HepG2 (cell line): ENCODE results near the gene AARS1. TPM values are rescaled to one million over a fixed set of nuclear protein-coding genes. Genes with fewer than 3 reads are reported as not detected.

Source experiments
- ARHGAP35 ChIP-seq: sonication (generic); formaldehyde crosslinking; IDR thresholded peaks from 2 replicates; pipeline ENCODE4 v1.9.0; 2022; ENCODE audit warnings: mild to moderate bottlenecking, inconsistent platforms, moderate library complexity, missing genetic modification reagents, borderline replicate concordance
- CREBL2 ChIP-seq: sonication (generic); formaldehyde crosslinking; IDR thresholded peaks from 2 replicates; pipeline ENCODE4 v1.8.1; 2023; ENCODE audit warnings: missing genetic modification reagents, mild to moderate bottlenecking, borderline replicate concordance
- GLI4 ChIP-seq: sonication (generic); formaldehyde crosslinking; IDR thresholded peaks from 2 replicates; pipeline ENCODE4 v1.5.1; 2020; ENCODE audit warnings: missing genetic modification reagents, mild to moderate bottlenecking, moderate library complexity, borderline replicate concordance
- JUNB ChIP-seq: sonication (generic); formaldehyde crosslinking; IDR thresholded peaks from 2 replicates; pipeline ENCODE4 v1.8.0; 2022; ENCODE audit warnings: missing genetic modification reagents, mild to moderate bottlenecking, borderline replicate concordance
- MBD4 ChIP-seq: IDR thresholded peaks from 2 replicates; pipeline ENCODE4 v1.6.1; 2012; ENCODE audit warnings: low read length, inconsistent platforms, borderline replicate concordance
- MYNN ChIP-seq: sonication (generic); formaldehyde crosslinking; IDR thresholded peaks from 2 replicates; pipeline ENCODE4 v1.4.0; 2020; ENCODE audit warnings: mild to moderate bottlenecking, low read depth, missing genetic modification reagents
- MYPOP ChIP-seq: sonication (generic); formaldehyde crosslinking; IDR thresholded peaks from 2 replicates; pipeline ENCODE4 v1.8.1; 2023; ENCODE audit warnings: mild to moderate bottlenecking, moderate library complexity, missing genetic modification reagents
- SP5 ChIP-seq: IDR thresholded peaks from 2 replicates; pipeline ENCODE4 v1.6.1; 2016; ENCODE audit warnings: low read depth, borderline replicate concordance
- ZC3H13 ChIP-seq: sonication (generic); formaldehyde crosslinking; IDR thresholded peaks from 2 replicates; pipeline ENCODE4 v1.8.1; 2023; ENCODE audit warnings: mild to moderate bottlenecking, missing genetic modification reagents, moderate library complexity
- ZNF382 ChIP-seq: sonication (generic); formaldehyde crosslinking; IDR thresholded peaks from 2 replicates; pipeline ENCODE4 v1.5.0; 2020; ENCODE audit warnings: missing genetic modification reagents, mild to moderate bottlenecking, borderline replicate concordance
- ZNF562 ChIP-seq: sonication (generic); formaldehyde crosslinking; IDR thresholded peaks from 2 replicates; pipeline ENCODE4 v1.8.0; 2022; ENCODE audit warnings: missing genetic modification reagents, borderline replicate concordance
- ZNF615 ChIP-seq: sonication (generic); formaldehyde crosslinking; IDR thresholded peaks from 2 replicates; pipeline ENCODE4 v1.5.0; 2020; ENCODE audit warnings: mild to moderate bottlenecking, missing genetic modification reagents, borderline replicate concordance
- ZNF775 ChIP-seq: sonication (generic); formaldehyde crosslinking; IDR thresholded peaks from 2 replicates; pipeline ENCODE4 v1.4.0; 2020; ENCODE audit warnings: missing genetic modification reagents, mild to moderate bottlenecking, moderate library complexity, borderline replicate concordance
- ZSCAN20 ChIP-seq: sonication (generic); formaldehyde crosslinking; IDR thresholded peaks from 2 replicates; pipeline ENCODE4 v1.4.0; 2020; ENCODE audit warnings: missing genetic modification reagents, mild to moderate bottlenecking, borderline replicate concordance
- polyA plus RNA-seq, 8 experiments: library from polyadenylated mRNA; depleted of rRNA in 3 of 8; stranded (reverse) in 7 of 8; unstranded in 1 of 8; fragments of >200 nt; fragmentation: Illumina TruSeq in 4 of 8; extraction: Trizol in 4 of 8; gene quantifications; 2 replicates each; pipeline versions ENCODE4 v1.2.1 to v1.2.3, GENCODE V29; 2011 to 2016; ENCODE audit warnings: low read depth in 4 of 8, missing spikeins in 1 of 8, mixed read lengths in 1 of 8; ENCODE audit not compliant: insufficient read depth in 1 of 8
- total RNA-seq, 5 experiments: library from RNA; depleted of rRNA; stranded (reverse); fragments of >200 nt; fragmentation: Illumina TruSeq; extraction: Trizol; gene quantifications; 2 replicates each; pipeline ENCODE4 v1.2.3, GENCODE V29; 2016; ENCODE audit warnings: low read depth in 1 of 5
- TF ChIP-seq, protein P1 (sequence below): sonication (generic); formaldehyde crosslinking; IDR thresholded peaks from 2 replicates; pipeline ENCODE4 v1.4.0; 2020; ENCODE audit warnings: mild to moderate bottlenecking, missing genetic modification reagents
- TF ChIP-seq, protein P2 (sequence below): sonication (generic); formaldehyde crosslinking; IDR thresholded peaks from 2 replicates; pipeline ENCODE4 v1.8.0; 2022; ENCODE audit warnings: missing genetic modification reagents, mild to moderate bottlenecking, inconsistent platforms, borderline replicate concordance

Gene AARS1
- total and polyA plus RNA-seq, 2 of the 13 experiments (the other 11 are each of a cell fraction or from before 2014, with no cell fraction given) = 107 to 132 TPM

DNA sequence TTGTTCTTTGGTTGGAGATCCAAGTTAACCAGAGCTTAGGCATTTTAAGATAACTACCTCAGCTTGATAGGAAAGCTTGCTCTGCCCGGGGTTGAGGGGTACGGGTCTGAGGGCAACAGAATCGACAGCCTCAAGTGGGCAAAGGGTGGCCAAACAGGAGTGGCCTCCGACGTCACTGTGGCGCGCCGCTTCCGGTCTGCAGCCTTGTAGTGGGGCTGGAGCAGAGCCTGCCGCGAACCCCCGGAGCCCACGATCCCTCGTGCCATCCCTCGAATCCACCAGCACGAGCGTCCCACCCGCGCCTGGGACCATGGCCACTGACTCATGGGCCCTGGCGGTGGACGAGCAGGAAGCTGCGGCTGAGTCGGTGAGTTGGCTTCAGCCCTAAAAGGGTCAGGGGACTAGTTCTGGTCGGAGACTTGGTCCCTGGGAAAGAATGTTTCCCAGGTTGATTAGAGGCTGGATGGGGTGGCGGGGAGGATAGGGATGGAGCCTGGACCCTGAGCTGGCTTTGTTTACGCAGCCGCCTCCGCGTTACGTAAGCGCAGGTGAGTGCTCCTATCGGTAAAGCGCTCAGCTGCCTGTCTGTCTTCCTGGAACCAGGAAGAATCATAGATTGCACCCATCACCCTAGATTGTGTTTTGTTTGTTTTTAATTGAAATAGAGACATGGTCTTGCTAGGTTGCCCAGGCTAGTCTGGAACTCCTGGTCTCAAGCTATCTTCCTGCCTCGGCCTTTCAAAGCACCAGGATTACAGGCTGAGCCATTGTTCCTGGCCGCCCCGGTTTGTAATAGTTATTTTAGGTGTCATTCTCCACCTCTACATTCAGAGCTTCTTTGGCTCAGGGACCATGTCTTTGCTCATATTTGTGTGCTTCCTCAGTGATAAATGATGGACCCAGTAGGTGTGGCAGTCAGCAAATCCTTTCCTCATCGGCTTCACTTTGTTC, 10.0 kb upstream of the AARS1 start, which contains the start of gene DDX19B (continued):
- TF ChIP-seq MYPOP (CRISPR knock-in tag) (peak; percentile 86; the same call in 1 of the 2 replicates), MYNN (CRISPR knock-in tag) (no peak), ZNF382 (CRISPR knock-in tag) (no peak), JUNB (CRISPR knock-in tag) (no peak; the same call in 1 of the 2 replicates), ZNF615 (0 out of 2 replicates have a peak, but pooled peaks have one; percentile 19), ZNF775 (CRISPR knock-in tag) (no peak), CREBL2 (CRISPR knock-in tag) (no peak), ZNF562 (CRISPR knock-in tag) (no peak), ZSCAN20 (CRISPR knock-in tag) (no peak), GLI4 (no peak), SP5 (CRISPR knock-in tag) (peak; percentile 40; the same call in 1 of the 2 replicates), ZC3H13 (peak; percentile 54; the same call in 1 of the 2 replicates), MBD4 (no peak), ARHGAP35 (peak; percentile 83)
- TF ChIP-seq, protein P1, sequence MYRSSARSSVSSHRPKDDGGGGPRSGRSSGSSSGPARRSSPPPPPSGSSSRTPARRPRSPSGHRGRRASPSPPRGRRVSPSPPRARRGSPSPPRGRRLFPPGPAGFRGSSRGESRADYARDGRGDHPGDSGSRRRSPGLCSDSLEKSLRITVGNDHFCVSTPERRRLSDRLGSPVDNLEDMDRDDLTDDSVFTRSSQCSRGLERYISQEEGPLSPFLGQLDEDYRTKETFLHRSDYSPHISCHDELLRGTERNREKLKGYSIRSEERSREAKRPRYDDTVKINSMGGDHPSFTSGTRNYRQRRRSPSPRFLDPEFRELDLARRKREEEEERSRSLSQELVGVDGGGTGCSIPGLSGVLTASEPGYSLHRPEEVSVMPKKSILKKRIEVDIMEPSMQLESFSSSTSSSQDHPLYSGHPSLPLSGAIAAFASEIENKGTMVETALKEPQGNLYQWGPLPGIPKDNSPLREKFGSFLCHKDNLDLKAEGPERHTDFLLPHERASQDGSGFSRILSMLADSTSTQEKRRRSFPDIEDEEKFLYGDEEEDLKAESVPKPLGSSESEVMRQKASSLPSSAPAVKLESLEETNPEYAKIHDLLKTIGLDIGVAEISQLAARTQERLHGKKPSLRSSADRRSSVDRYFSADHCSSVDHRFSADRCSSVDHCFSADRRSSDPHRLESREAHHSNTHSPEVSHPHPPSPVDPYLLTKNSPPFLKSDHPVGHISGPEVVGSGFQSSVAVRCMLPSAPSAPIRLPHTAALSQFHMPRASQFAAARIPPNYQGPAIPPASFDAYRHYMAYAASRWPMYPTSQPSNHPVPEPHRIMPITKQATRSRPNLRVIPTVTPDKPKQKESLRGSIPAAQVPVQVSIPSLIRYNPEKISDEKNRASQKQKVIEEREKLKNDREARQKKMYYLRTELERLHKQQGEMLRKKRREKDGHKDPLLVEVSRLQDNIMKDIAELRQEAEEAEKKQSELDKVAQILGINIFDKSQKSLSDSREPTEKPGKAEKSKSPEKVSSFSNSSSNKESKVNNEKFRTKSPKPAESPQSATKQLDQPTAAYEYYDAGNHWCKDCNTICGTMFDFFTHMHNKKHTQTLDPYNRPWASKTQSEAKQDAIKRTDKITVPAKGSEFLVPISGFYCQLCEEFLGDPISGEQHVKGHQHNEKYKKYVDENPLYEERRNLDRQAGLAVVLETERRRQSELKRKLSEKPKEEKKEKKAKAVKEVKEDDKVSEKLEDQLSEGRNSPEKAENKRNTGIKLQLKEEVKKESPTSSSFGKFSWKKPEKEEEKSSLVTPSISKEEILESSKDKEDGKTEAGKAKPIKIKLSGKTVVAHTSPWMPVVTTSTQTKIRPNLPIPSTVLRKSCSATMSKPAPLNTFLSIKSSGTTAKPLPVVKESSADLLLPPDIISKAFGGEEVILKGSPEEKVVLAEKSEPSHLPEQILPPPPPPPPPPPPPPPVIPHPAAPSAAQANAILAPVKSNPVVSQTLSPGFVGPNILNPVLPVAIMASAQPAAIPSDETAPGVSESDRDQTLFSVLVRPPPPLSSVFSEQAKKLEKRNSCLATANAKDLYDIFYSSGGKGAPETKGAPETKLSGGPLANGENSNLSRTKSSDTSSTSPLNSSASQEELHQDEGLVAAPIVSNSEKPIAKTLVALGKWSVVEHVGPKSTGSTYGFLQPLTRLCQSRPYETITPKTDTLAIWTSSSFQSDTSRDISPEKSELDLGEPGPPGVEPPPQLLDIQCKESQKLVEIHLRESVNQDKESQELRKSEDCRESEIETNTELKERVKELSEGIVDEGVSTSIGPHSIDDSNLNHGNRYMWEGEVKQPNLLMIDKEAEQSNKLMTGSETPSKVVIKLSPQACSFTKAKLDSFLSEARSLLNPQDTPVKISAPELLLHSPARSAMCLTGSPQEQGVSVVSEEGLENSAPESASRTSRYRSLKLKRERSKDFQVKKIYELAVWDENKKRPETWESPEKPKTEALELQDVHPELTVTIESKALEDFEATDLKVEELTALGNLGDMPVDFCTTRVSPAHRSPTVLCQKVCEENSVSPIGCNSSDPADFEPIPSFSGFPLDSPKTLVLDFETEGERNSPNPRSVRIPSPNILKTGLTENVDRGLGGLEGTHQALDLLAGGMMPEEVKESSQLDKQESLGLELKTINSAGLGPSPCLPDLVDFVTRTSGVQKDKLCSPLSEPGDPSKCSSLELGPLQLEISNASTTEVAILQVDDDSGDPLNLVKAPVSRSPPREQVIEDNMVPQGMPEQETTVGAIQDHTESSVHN (CRISPR knock-in tag) = no peak; the same call in 1 of the 2 replicates
- TF ChIP-seq, protein P2, sequence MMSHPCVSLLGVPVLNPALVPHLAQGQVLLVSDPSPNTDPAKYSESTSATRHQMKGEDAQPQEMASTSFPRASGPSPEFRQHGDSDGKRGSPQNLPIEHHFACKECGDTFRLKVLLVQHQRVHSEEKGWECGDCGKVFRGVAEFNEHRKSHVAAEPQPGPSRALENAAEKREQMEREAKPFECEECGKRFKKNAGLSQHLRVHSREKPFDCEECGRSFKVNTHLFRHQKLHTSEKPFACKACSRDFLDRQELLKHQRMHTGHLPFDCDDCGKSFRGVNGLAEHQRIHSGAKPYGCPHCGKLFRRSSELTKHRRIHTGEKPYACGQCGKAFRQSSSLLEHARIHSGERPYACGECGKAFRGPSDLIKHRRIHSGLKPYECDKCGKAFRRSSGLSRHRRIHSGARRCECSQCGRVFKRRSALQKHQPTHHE (CRISPR knock-in tag) = peak; percentile 78; the same call in 1 of the 2 replicates
